Limb (tissue), 2 donors: ENCODE measurements around the gene FHDC1.

ENCODE experiments used
- DNase-seq, 2 donors: peaks; one replicate each; pipeline ENCODE4 v3.0.0-alpha.2; 2016; ENCODE audit errors: extremely low spot score in 2 of 2

The FHDC1 gene

GRCh38 chr4:153002110-153002509, 66.0 kb downstream of the FHDC1 start:
- DNase-seq: no peak

- no peak for DNase-seq
Measured at GRCh38 chr4:153004081-153004850, 68.1 kb downstream of the FHDC1 start.

GRCh38 chr4:153005899-153006381, 69.8 kb downstream of the FHDC1 start:
- DNase-seq: no peak

- no peak for DNase-seq
Measured at GRCh38 chr4:153008578-153009199, 72.6 kb downstream of the FHDC1 start.

- no peak for DNase-seq
Measured at GRCh38 chr4:153010146-153010545, 74.0 kb downstream of the FHDC1 start.

- no peak for DNase-seq
Measured at GRCh38 chr4:153013202-153013977, 77.3 kb downstream of the FHDC1 start.

- no peak for DNase-seq
Measured at GRCh38 chr4:153014460-153014859, 78.3 kb downstream of the FHDC1 start.

GRCh38 chr4:153016592-153016991, 80.5 kb downstream of the FHDC1 start:
- no peak for DNase-seq

- DNase-seq: no peak
Measured at GRCh38 chr4:153018031-153018430, 81.9 kb downstream of the FHDC1 start.

- DNase-seq: no peak
Measured at GRCh38 chr4:153018684-153019083, 82.6 kb downstream of the FHDC1 start.

GRCh38 chr4:153019906-153020305, 83.8 kb downstream of the FHDC1 start:
- DNase-seq: no peak

- no peak for DNase-seq
Measured at GRCh38 chr4:153020457-153020856, 84.3 kb downstream of the FHDC1 start.

GRCh38 chr4:153021276-153021675, 85.2 kb downstream of the FHDC1 start:
- DNase-seq: no peak

GRCh38 chr4:153022241-153022715, 86.2 kb downstream of the FHDC1 start:
- DNase-seq: no peak

- DNase-seq: no peak
Measured at GRCh38 chr4:153023139-153023538, 87.0 kb downstream of the FHDC1 start.

GRCh38 chr4:153023692-153024394, 87.7 kb downstream of the FHDC1 start:
- no peak for DNase-seq

GRCh38 chr4:153024466-153024865, 88.3 kb downstream of the FHDC1 start:
- DNase-seq: no peak

GRCh38 chr4:153025406-153025805, 89.3 kb downstream of the FHDC1 start:
- no peak for DNase-seq

GRCh38 chr4:153026591-153027346, 90.6 kb downstream of the FHDC1 start:
- DNase-seq: no peak

GRCh38 chr4:153027866-153028265, 91.7 kb downstream of the FHDC1 start:
- no peak for DNase-seq

- DNase-seq: no peak
Measured at GRCh38 chr4:153028535-153028934, 92.4 kb downstream of the FHDC1 start.
